GM23338 (cell line): ENCODE measurements around the gene KRT85. TPM values are rescaled to one million over a fixed set of nuclear protein-coding genes. Genes with fewer than 3 reads are reported as not detected.

Source experiments
- ATAC-seq: fragments of 200-7000 bp; cut with Tn5 transposase; 3 replicates; pipeline ENCODE4 v1.9.1; 2020
- DNase-seq: peaks from one replicate; pipeline ENCODE4 v3.0.0-alpha.2; 2015; ENCODE audit warnings: low spot score
- H2AFZ ChIP-seq: fragments of 200-600 bp; sonication (generic); 2 replicates; pipeline ENCODE4 v1.8.0; 2016; ENCODE audit warnings: antibody characterized with exemption, mild to moderate bottlenecking, moderate library complexity
- H3F3A ChIP-seq: fragments of 200-600 bp; sonication (generic); replicated peaks from 2 replicates; pipeline ENCODE4 v1.8.0; 2017; ENCODE audit warnings: antibody characterized with exemption, mixed run types, low read depth
- H3K27ac ChIP-seq: fragments of 200-600 bp; sonication (generic); 2 replicates; pipeline ENCODE4 v1.6.1; 2016; ENCODE audit warnings: low read depth
- H3K27me3 ChIP-seq: fragments of 200-600 bp; sonication (generic); 2 replicates; pipeline ENCODE4 v1.8.0; 2016; ENCODE audit warnings: mild to moderate bottlenecking, mixed run types, moderate library complexity; ENCODE audit not compliant: insufficient read depth
- H3K36me3 ChIP-seq: fragments of 200-600 bp; sonication (generic); 2 replicates; pipeline ENCODE4 v1.8.0; 2016; ENCODE audit warnings: mild to moderate bottlenecking; ENCODE audit not compliant: insufficient read depth
- H3K4me1 ChIP-seq: fragments of 200-600 bp; sonication (generic); 2 replicates; pipeline ENCODE4 v1.8.0; 2016; ENCODE audit warnings: mild to moderate bottlenecking, moderate library complexity; ENCODE audit not compliant: insufficient read depth
- H3K4me2 ChIP-seq: fragments of 200-600 bp; sonication (generic); 2 replicates; pipeline ENCODE4 v1.7.1; 2017; ENCODE audit warnings: mixed run types
- H3K4me3 ChIP-seq: fragments of 200-600 bp; sonication (generic); 2 replicates; pipeline ENCODE4 v1.6.1; 2016; ENCODE audit warnings: mixed run types
- H3K79me2 ChIP-seq: fragments of 200-600 bp; sonication (generic); replicated peaks from 2 replicates; pipeline ENCODE4 v1.8.0; 2017; ENCODE audit warnings: mild to moderate bottlenecking; ENCODE audit not compliant: insufficient read depth
- H3K9me2 ChIP-seq: fragments of 200-600 bp; sonication (generic); 2 replicates; pipeline ENCODE4 v1.8.0; 2017; ENCODE audit not compliant: insufficient read depth
- H4K20me1 ChIP-seq: fragments of 200-600 bp; sonication (generic); replicated peaks from 2 replicates; pipeline ENCODE4 v1.8.0; 2017; ENCODE audit warnings: mild to moderate bottlenecking; ENCODE audit not compliant: insufficient read depth
- H3K27ac Mint-ChIP-seq: 2 replicates; pipeline ENCODE4 v1.8.0; 2020; ENCODE audit warnings: inconsistent platforms, mild to moderate bottlenecking, moderate library complexity, mixed read lengths
- H3K27me3 Mint-ChIP-seq: 3 replicates; pipeline ENCODE4 v1.8.0; 2022; ENCODE audit warnings: low read depth, mild to moderate bottlenecking, moderate library complexity, mixed read lengths, inconsistent platforms; ENCODE audit not compliant: insufficient read depth, poor library complexity
- H3K36me3 Mint-ChIP-seq: 3 replicates; pipeline ENCODE4 v1.8.0; 2021; ENCODE audit warnings: low read depth, mild to moderate bottlenecking, inconsistent platforms, moderate library complexity, mixed read lengths
- H3K4me1 Mint-ChIP-seq: 3 replicates; pipeline ENCODE4 v1.8.0; 2020; ENCODE audit warnings: mild to moderate bottlenecking, inconsistent platforms, mixed read lengths
- H3K4me3 Mint-ChIP-seq: 3 replicates; pipeline ENCODE4 v1.8.0; 2021; ENCODE audit warnings: moderate library complexity, mild to moderate bottlenecking, inconsistent platforms, mixed read lengths
- H3K9me3 Mint-ChIP-seq: 3 replicates; pipeline ENCODE4 v1.8.0; 2020; ENCODE audit warnings: moderate library complexity, mild to moderate bottlenecking, inconsistent platforms, mixed read lengths
- CREB1 ChIP-seq: fragments of 250-450 bp; sonication (Bioruptor Pico); IDR thresholded peaks from 2 replicates; pipeline ENCODE4 v1.5.0; 2020; ENCODE audit warnings: low read depth, mild to moderate bottlenecking, moderate library complexity
- EZH2phosphoT487 ChIP-seq: fragments of 200-600 bp; sonication (generic); IDR thresholded peaks from one replicate; pipeline ENCODE4 v1.8.1; 2018; ENCODE audit warnings: antibody characterized with exemption; ENCODE audit not compliant: unreplicated experiment
- JUNB ChIP-seq: IDR thresholded peaks from one replicate; pipeline ENCODE4 v1.6.1; 2016; ENCODE audit warnings: antibody characterized with exemption; ENCODE audit not compliant: unreplicated experiment
- STAT1 ChIP-seq: IDR thresholded peaks from one replicate; pipeline ENCODE4 v1.6.1; 2016; ENCODE audit warnings: antibody characterized with exemption; ENCODE audit not compliant: unreplicated experiment
- ZNF114 ChIP-seq: fragments of 250-450 bp; sonication (Bioruptor Pico); IDR thresholded peaks from 2 replicates; pipeline ENCODE4 v1.5.0; 2020; ENCODE audit warnings: mild to moderate bottlenecking, moderate library complexity
- ZNF331 ChIP-seq: fragments of 250-450 bp; sonication (Bioruptor Pico); IDR thresholded peaks from 2 replicates; pipeline ENCODE4 v1.5.0; 2020; ENCODE audit warnings: low read depth, mild to moderate bottlenecking, moderate library complexity
- polyA plus RNA-seq: library from polyadenylated mRNA; unstranded; fragments of >200 nt; fragmentation: Nextera tagmentation; extraction: Ambion mirVana; gene quantifications from 2 replicates; pipeline ENCODE4 v1.2.1, GENCODE V29; 2016
- total RNA-seq: library from RNA; depleted of rRNA; stranded (reverse); fragments of >200 nt; shearing (Covaris generic); gene quantifications from 2 replicates; pipeline ENCODE4 v1.2.3, GENCODE V29; 2014
- TF ChIP-seq, protein P1 (sequence below): fragments of 250-450 bp; sonication (Bioruptor Pico); IDR thresholded peaks from 2 replicates; pipeline ENCODE4 v1.5.0; 2020; ENCODE audit warnings: mild to moderate bottlenecking, moderate library complexity
- TF ChIP-seq, protein P2 (sequence below): IDR thresholded peaks from 2 replicates; pipeline ENCODE4 v1.6.1; 2016; ENCODE audit warnings: antibody characterized with exemption

Gene KRT85
- total and polyA plus RNA-seq, 2 experiments from 2014 or later: not detected

DNA sequence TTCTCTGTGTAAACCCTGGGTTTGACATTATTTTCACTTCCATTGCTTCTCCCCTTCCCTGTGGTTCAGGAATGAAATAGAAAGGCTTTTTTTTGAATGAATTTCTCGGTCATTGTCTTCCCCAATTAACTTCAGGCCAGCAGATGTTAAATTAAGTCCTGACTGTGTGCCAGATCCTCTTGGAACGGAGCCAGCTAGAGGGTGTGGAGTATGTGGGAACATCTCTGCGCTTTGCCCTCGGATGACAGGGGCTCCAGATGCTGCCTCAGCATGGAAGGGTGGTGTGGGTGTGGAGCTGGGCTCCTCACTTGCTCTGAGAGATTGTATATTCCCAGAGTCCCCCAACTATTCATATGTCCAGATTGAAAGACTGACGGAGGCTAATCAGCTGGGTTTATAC is 13.1 kb downstream of the KRT85 start (continued):
- TF ChIP-seq, protein P1, sequence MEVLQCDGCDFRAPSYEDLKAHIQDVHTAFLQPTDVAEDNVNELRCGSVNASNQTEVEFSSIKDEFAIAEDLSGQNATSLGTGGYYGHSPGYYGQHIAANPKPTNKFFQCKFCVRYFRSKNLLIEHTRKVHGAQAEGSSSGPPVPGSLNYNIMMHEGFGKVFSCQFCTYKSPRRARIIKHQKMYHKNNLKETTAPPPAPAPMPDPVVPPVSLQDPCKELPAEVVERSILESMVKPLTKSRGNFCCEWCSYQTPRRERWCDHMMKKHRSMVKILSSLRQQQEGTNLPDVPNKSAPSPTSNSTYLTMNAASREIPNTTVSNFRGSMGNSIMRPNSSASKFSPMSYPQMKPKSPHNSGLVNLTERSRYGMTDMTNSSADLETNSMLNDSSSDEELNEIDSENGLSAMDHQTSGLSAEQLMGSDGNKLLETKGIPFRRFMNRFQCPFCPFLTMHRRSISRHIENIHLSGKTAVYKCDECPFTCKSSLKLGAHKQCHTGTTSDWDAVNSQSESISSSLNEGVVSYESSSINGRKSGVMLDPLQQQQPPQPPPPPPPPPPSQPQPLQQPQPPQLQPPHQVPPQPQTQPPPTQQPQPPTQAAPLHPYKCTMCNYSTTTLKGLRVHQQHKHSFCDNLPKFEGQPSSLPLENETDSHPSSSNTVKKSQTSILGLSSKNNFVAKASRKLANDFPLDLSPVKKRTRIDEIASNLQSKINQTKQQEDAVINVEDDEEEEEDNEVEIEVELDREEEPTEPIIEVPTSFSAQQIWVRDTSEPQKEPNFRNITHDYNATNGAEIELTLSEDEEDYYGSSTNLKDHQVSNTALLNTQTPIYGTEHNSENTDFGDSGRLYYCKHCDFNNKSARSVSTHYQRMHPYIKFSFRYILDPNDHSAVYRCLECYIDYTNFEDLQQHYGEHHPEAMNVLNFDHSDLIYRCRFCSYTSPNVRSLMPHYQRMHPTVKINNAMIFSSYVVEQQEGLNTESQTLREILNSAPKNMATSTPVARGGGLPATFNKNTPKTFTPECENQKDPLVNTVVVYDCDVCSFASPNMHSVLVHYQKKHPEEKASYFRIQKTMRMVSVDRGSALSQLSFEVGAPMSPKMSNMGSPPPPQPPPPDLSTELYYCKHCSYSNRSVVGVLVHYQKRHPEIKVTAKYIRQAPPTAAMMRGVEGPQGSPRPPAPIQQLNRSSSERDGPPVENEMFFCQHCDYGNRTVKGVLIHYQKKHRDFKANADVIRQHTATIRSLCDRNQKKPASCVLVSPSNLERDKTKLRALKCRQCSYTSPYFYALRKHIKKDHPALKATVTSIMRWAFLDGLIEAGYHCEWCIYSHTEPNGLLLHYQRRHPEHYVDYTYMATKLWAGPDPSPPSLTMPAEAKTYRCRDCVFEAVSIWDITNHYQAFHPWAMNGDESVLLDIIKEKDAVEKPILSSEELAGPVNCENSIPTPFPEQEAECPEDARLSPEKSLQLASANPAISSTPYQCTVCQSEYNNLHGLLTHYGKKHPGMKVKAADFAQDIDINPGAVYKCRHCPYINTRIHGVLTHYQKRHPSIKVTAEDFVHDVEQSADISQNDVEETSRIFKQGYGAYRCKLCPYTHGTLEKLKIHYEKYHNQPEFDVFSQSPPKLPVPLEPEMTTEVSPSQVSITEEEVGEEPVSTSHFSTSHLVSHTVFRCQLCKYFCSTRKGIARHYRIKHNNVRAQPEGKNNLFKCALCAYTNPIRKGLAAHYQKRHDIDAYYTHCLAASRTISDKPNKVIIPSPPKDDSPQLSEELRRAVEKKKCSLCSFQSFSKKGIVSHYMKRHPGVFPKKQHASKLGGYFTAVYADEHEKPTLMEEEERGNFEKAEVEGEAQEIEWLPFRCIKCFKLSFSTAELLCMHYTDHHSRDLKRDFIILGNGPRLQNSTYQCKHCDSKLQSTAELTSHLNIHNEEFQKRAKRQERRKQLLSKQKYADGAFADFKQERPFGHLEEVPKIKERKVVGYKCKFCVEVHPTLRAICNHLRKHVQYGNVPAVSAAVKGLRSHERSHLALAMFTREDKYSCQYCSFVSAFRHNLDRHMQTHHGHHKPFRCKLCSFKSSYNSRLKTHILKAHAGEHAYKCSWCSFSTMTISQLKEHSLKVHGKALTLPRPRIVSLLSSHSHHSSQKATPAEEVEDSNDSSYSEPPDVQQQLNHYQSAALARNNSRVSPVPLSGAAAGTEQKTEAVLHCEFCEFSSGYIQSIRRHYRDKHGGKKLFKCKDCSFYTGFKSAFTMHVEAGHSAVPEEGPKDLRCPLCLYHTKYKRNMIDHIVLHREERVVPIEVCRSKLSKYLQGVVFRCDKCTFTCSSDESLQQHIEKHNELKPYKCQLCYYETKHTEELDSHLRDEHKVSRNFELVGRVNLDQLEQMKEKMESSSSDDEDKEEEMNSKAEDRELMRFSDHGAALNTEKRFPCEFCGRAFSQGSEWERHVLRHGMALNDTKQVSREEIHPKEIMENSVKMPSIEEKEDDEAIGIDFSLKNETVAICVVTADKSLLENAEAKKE (CRISPR knock-in tag): no peak
- TF ChIP-seq STAT1: no peak

DNA sequence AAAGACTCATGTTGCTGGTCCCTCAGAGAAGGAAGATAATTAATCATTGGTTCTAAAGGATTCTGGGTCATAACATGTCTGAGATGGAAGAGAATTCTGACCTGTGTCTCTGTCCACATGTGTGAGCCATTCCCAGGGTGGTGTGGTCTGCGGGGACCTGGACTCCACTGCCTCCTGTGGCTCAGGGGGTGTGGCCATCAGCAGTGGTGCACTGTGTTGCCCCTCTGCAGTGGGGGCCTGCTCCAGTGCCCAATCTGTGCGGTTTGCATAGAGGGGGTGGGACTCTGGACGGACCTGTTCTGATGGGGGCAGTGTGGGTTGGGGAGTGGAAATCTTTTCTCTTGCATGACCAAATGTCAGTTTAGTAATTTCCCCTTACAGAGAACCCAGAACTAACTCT is 13.5 kb downstream of the KRT85 start:
- no peak overlapping the region for H3K4me2 ChIP-seq
- Mint-ChIP-seq H3K36me3 (no peaks in the 10 kb centered on the region), H3K27ac (no peak overlapping the region), H3K4me3 (no peak overlapping the region), H3K9me3 (no peaks in the 10 kb centered on the region), H3K27me3 (no peaks in the 10 kb centered on the region), H3K4me1 (peaks cover 9% of the 10 kb centered on the region)
- H3F3A ChIP-seq: no peaks in the 10 kb centered on the region
- no peak overlapping the region for H3K4me3 ChIP-seq
- H2AFZ ChIP-seq: no peak overlapping the region
- no peaks in the 10 kb centered on the region for H3K4me1 ChIP-seq
- H3K27me3 ChIP-seq: no peaks in the 10 kb centered on the region
- no peaks in the 10 kb centered on the region; the same call in 1 of the 2 replicates for H4K20me1 ChIP-seq
- ATAC-seq (no peak), DNase-seq (no peak)
- TF ChIP-seq EZH2phosphoT487: no peak
- TF ChIP-seq, protein P2, sequence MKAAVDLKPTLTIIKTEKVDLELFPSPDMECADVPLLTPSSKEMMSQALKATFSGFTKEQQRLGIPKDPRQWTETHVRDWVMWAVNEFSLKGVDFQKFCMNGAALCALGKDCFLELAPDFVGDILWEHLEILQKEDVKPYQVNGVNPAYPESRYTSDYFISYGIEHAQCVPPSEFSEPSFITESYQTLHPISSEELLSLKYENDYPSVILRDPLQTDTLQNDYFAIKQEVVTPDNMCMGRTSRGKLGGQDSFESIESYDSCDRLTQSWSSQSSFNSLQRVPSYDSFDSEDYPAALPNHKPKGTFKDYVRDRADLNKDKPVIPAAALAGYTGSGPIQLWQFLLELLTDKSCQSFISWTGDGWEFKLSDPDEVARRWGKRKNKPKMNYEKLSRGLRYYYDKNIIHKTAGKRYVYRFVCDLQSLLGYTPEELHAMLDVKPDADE: no peak
- TF ChIP-seq ZNF114 (CRISPR knock-in tag): no peak
- no peak for TF ChIP-seq JUNB
- TF ChIP-seq ZNF331 (CRISPR knock-in tag): no peak
- TF ChIP-seq CREB1 (CRISPR knock-in tag): no peak
- no peaks in the 10 kb centered on the region for H3K36me3 ChIP-seq
- no peaks in the 10 kb centered on the region for H3K79me2 ChIP-seq
- no peaks in the 10 kb centered on the region for H3K9me2 ChIP-seq
- H3K27ac ChIP-seq: no peak overlapping the region
